PFSK-1 (cell line): ENCODE measurements around the gene CPB2.

Source experiments
- FOXP2 ChIP-seq: optimal IDR thresholded peaks from 2 replicates; pipeline ENCODE3; 2011; ENCODE audit warnings: borderline replicate concordance, control low read depth, inconsistent platforms; ENCODE audit not compliant: insufficient read depth; ENCODE audit errors: extremely low read length, extremely low read depth
- POLR2AphosphoS5 ChIP-seq: IDR thresholded peaks from 2 replicates; pipeline ENCODE4 v1.6.1; 2012; ENCODE audit warnings: low read depth, mild to moderate bottlenecking, control low read depth, low read length, moderate library complexity
- SIN3A ChIP-seq: IDR thresholded peaks from 2 replicates; pipeline ENCODE4 v1.6.1; 2012; ENCODE audit warnings: mild to moderate bottlenecking, low read length, moderate library complexity, borderline replicate concordance; ENCODE audit not compliant: insufficient read depth
- TAF1 ChIP-seq: IDR thresholded peaks from 2 replicates; pipeline ENCODE4 v1.6.1; 2012; ENCODE audit warnings: low read length, control low read depth, borderline replicate concordance; ENCODE audit not compliant: insufficient read depth
- TF ChIP-seq, protein P1 (sequence below), 2 experiments: IDR thresholded peaks; 2 replicates each; pipeline versions ENCODE4 v1.6.1 to v1.8.0; 2011 to 2012; ENCODE audit warnings: low read depth in 2 of 2, low read length in 2 of 2, control low read depth in 1 of 2, inconsistent platforms in 1 of 2, mild to moderate bottlenecking in 1 of 2, moderate library complexity in 1 of 2; ENCODE audit not compliant: insufficient read depth in 1 of 2

Gene CPB2

DNA sequence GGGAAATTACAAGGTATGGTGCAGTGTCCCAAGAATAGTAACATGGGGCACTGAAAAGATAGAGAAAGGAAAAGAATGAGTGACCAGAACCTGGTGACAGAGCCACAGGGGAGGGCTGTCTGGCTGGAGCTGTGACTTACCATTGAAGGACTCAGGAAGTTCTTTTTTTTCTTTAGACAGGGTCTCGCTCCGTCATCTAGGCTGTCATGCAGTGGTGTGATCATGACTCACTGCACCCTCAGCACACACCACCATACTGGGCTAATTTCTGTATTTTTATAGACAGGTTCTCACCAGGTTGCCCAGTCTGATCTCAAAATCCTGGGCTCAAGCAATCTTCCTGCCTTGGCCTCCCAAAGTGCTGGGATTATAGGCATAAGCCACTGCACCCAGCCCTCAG, 8.8 kb upstream of the CPB2 start:
- TF ChIP-seq FOXP2, result no peak
- TF ChIP-seq SIN3A, result no peak
- TF ChIP-seq, protein P1, sequence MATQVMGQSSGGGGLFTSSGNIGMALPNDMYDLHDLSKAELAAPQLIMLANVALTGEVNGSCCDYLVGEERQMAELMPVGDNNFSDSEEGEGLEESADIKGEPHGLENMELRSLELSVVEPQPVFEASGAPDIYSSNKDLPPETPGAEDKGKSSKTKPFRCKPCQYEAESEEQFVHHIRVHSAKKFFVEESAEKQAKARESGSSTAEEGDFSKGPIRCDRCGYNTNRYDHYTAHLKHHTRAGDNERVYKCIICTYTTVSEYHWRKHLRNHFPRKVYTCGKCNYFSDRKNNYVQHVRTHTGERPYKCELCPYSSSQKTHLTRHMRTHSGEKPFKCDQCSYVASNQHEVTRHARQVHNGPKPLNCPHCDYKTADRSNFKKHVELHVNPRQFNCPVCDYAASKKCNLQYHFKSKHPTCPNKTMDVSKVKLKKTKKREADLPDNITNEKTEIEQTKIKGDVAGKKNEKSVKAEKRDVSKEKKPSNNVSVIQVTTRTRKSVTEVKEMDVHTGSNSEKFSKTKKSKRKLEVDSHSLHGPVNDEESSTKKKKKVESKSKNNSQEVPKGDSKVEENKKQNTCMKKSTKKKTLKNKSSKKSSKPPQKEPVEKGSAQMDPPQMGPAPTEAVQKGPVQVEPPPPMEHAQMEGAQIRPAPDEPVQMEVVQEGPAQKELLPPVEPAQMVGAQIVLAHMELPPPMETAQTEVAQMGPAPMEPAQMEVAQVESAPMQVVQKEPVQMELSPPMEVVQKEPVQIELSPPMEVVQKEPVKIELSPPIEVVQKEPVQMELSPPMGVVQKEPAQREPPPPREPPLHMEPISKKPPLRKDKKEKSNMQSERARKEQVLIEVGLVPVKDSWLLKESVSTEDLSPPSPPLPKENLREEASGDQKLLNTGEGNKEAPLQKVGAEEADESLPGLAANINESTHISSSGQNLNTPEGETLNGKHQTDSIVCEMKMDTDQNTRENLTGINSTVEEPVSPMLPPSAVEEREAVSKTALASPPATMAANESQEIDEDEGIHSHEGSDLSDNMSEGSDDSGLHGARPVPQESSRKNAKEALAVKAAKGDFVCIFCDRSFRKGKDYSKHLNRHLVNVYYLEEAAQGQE (IDR thresholded peaks at IDR 0.05; ENCODE audit: insufficient read depth in 1 of 2, low read depth in 2 of 2, low read length in 2 of 2), result no peak
- TF ChIP-seq TAF1, result no peak
- TF ChIP-seq POLR2AphosphoS5, result no peak

- TF ChIP-seq TAF1 (no peak), POLR2AphosphoS5 (no peak), FOXP2 (no peak), SIN3A (no peak)
- TF ChIP-seq, protein P1 (IDR thresholded peaks at IDR 0.05; ENCODE audit: insufficient read depth in 1 of 2, low read depth in 2 of 2, low read length in 2 of 2), result no peak
These were observed 6.3 kb upstream of the CPB2 start for GRCh38 chr13:46111151-46111550.

DNA sequence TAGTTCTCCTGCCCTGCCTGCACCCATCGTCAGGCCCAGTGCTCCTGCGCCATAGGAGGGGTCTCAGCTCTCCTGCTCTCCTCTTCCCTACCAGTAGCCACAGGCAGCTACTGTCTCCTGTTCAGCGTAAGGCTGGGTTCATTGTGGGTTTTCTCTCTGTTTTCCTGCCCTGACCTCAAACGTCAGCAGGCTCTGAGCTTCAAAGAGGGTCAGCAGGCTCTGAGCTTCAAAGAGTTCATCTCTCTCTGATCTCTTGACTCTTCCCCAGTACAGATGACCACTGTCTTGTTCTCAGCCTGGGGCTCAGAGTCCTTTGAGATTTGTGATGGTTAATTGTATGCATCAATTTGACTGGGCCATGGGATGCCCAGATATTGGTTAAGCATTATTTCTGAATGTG, 4.6 kb upstream of the CPB2 start:
- TF ChIP-seq POLR2AphosphoS5, result no peak
- TF ChIP-seq TAF1, result no peak

DNA sequence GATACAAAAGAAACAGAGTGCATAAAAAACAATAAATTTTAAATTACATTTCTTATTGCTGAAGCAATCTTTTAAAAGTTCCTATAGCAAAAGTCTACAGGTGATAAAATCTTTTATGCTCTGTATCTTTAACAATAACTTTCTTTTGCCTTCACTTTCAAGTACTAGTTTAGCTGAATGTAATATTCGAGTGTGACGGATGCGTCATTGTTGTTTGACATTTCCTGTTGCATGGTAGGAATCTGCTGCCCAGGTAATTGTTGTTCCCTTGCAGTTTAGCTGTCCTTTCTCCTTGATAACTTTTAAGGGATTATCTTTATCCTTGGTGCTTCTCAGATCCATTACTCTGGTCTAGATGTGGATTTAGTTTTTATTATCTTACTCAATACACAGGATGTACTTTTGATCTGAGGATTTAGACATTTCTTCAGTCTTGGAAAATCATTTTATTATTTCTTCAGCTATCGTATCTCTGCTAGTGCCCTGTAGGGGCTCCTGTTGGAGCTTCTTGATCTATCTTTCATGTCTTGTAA, 2.1 kb upstream of the CPB2 start:
- no peak for TF ChIP-seq TAF1

GRCh38 chr13:46103037-46103436, 1.8 kb downstream of the CPB2 start:
- TF ChIP-seq POLR2AphosphoS5 (no peak), TAF1 (no peak), SIN3A (no peak), FOXP2 (no peak)
- TF ChIP-seq, protein P1 (IDR thresholded peaks at IDR 0.05; ENCODE audit: insufficient read depth in 1 of 2, low read depth in 2 of 2, low read length in 2 of 2), result no peak

GRCh38 chr13:46102255-46102605, 2.6 kb downstream of the CPB2 start:
- TF ChIP-seq TAF1 (no peak), SIN3A (no peak), POLR2AphosphoS5 (no peak), FOXP2 (no peak)
- TF ChIP-seq, protein P1 (IDR thresholded peaks at IDR 0.05; ENCODE audit: insufficient read depth in 1 of 2, low read depth in 2 of 2, low read length in 2 of 2), result no peak
